Smooth muscle cell (in vitro differentiated cells): Measurements from ENCODE around the gene ACLY. TPM values are rescaled to one million over a fixed set of nuclear protein-coding genes. Genes with fewer than 3 reads are reported as not detected.

ENCODE experiments used
- DNase-seq: peaks from one replicate; lab custom pipeline; 2025; ENCODE audit not compliant: unreplicated experiment; lab: John Stamatoyannopoulos, UW
- H2AFZ ChIP-seq: fragments of 200-600 bp; sonication (generic); 2 replicates; pipeline ENCODE4 v1.6.0; 2016; ENCODE audit warnings: antibody characterized with exemption, low read depth, mild to moderate bottlenecking
- H3F3A ChIP-seq: fragments of 200-600 bp; sonication (generic); 2 replicates; pipeline ENCODE4 v1.6.0; 2017; ENCODE audit warnings: antibody characterized with exemption, low read depth
- H3K27ac ChIP-seq: fragments of 200-600 bp; sonication (generic); 2 replicates; pipeline ENCODE4 v1.5.1; 2016; ENCODE audit warnings: low read depth, mild to moderate bottlenecking
- H3K27me3 ChIP-seq: fragments of 200-600 bp; sonication (generic); 2 replicates; pipeline ENCODE4 v1.6.1; 2016; ENCODE audit warnings: low read depth, mild to moderate bottlenecking
- H3K36me3 ChIP-seq: fragments of 200-600 bp; sonication (generic); 2 replicates; pipeline ENCODE4 v1.5.1; 2016; ENCODE audit warnings: low read depth
- H3K4me1 ChIP-seq: fragments of 200-600 bp; sonication (generic); 2 replicates; pipeline ENCODE4 v1.5.1; 2016; ENCODE audit warnings: low read depth
- H3K4me2 ChIP-seq: fragments of 200-600 bp; sonication (generic); 2 replicates; pipeline ENCODE4 v1.6.0; 2016; ENCODE audit warnings: mild to moderate bottlenecking
- H3K4me3 ChIP-seq: fragments of 200-600 bp; sonication (generic); 2 replicates; pipeline ENCODE4 v1.5.1; 2016; ENCODE audit warnings: mild to moderate bottlenecking
- H3K79me2 ChIP-seq: fragments of 200-600 bp; sonication (generic); 2 replicates; pipeline ENCODE4 v1.6.0; 2016; ENCODE audit warnings: low read depth, mild to moderate bottlenecking
- H3K9ac ChIP-seq: fragments of 200-600 bp; sonication (generic); 2 replicates; pipeline ENCODE4 v1.6.0; 2016; ENCODE audit warnings: low read depth
- H3K9me3 ChIP-seq: fragments of 200-600 bp; sonication (generic); replicated peaks from 2 replicates; pipeline ENCODE4 v1.5.1; 2016; ENCODE audit warnings: low read depth
- H4K20me1 ChIP-seq: fragments of 200-600 bp; sonication (generic); 2 replicates; pipeline ENCODE4 v1.6.0; 2016; ENCODE audit warnings: low read depth
- WGBS: methylation state at CpG from one replicate; pipeline ENCODE4 v1.1.7; 2016; ENCODE audit warnings: low lambda C conversion rate; 5-methylcytosine and 5-hydroxymethylcytosine counted together
- polyA plus RNA-seq: library from polyadenylated mRNA; unstranded; fragments of >200 nt; fragmentation: Nextera tagmentation; extraction: Ambion mirVana; gene quantifications from 2 replicates; pipeline ENCODE4 v1.2.1, GENCODE V29; 2016
- total RNA-seq: library from RNA; depleted of rRNA; stranded (reverse); fragments of >200 nt; gene quantifications from 2 replicates; pipeline ENCODE4 v1.2.3, GENCODE V29; 2014
- TF ChIP-seq, protein P1 (sequence below): fragments of 200-600 bp; sonication (generic); IDR thresholded peaks from 2 replicates; pipeline ENCODE4 v1.5.1; 2017; ENCODE audit warnings: borderline replicate concordance, mild to moderate bottlenecking, antibody characterized with exemption; ENCODE audit not compliant: insufficient read depth, poor library complexity, severe bottlenecking

Gene ACLY
- total and polyA plus RNA-seq, 2 experiments from 2014 or later, result 172 to 188 TPM

DNA sequence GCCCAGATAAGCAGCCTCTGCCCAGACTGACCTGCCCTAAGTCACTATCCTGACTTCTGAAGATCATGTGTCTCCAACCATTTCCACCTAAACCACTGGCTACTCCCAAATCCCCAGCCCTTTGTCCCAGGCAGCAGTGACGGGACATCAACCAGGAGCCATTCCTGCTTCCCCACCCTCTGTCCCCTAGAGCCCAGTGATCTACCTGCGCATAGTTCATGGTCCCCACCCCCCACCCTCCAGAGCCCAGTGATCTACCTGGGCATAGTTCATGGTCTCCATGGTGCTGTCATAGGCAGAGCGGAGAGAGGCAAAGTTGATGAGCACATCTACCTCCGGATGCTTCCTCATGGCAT, 26.8 kb downstream of the ACLY start:
- Histone ChIP-seq H2AFZ (no peak overlapping the region), H3K27ac (no peak overlapping the region), H3K9ac (no peak overlapping the region), H3K4me3 (no peak overlapping the region), H3K4me1 (no peaks in the 10 kb centered on the region), H3K36me3 (peaks cover 8% of the 10 kb centered on the region), H3F3A (no peaks in the 10 kb centered on the region), H3K79me2 (peaks cover 9% of the 10 kb centered on the region), H3K9me3 (no peaks in the 10 kb centered on the region), H3K4me2 (no peak overlapping the region), H4K20me1 (peaks cover 93% of the 10 kb centered on the region), H3K27me3 (no peaks in the 10 kb centered on the region)
- TF ChIP-seq, protein P1, sequence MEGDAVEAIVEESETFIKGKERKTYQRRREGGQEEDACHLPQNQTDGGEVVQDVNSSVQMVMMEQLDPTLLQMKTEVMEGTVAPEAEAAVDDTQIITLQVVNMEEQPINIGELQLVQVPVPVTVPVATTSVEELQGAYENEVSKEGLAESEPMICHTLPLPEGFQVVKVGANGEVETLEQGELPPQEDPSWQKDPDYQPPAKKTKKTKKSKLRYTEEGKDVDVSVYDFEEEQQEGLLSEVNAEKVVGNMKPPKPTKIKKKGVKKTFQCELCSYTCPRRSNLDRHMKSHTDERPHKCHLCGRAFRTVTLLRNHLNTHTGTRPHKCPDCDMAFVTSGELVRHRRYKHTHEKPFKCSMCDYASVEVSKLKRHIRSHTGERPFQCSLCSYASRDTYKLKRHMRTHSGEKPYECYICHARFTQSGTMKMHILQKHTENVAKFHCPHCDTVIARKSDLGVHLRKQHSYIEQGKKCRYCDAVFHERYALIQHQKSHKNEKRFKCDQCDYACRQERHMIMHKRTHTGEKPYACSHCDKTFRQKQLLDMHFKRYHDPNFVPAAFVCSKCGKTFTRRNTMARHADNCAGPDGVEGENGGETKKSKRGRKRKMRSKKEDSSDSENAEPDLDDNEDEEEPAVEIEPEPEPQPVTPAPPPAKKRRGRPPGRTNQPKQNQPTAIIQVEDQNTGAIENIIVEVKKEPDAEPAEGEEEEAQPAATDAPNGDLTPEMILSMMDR, result no peak
- no peak for DNase-seq
- 97% methylated on average over 4 of the region's 4 CpGs for WGBS

DNA sequence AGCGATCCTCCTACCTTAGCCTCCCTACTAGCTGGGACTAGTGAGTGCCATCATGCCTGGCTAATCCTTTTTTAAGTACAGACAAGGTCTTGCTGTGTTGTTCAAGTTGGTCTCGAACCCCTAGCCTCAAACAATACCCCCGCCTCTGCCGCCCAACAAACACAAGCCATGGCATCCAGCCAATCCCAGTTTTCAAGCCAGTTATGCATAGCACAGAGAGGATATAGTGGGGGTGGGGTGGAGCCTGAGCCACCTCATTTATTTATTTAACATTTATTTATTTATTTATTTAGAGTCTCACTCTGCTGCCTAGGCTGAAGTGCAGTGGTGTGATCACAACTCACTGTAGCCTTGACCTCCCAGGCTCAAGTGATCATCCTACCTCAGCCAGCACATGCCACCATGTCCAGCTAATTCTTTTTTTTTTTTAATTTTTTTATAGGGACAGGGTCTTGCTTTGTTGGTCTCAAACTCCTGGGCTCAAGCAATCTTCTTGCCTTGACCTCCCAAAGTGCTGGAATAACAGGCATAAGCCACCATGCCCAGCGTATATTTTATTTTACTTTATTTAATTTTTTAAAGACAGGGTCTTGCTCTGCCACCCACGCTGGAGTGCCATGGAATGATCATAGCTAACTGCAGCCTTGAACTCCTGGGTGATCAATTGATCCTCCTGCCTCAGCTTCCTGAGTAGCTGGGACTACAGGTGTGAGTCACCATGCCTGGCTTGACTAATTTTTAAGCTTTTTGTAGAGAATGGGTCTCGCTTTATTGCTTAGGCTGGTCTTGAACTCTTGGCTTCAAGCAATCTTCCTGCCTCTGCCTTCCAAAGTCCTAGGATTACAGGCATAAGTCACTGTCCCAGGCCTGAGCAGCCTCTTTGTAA, 27.4 kb downstream of the ACLY start:
- WGBS, result 98% methylated on average over 7 of the region's 7 CpGs
- Histone ChIP-seq H3K36me3 (peaks cover 8% of the 10 kb centered on the region), H3K4me2 (no peak overlapping the region), H3F3A (no peaks in the 10 kb centered on the region), H4K20me1 (peaks cover 90% of the 10 kb centered on the region), H3K4me1 (no peaks in the 10 kb centered on the region), H3K4me3 (no peak overlapping the region), H3K27ac (no peak overlapping the region), H3K27me3 (no peaks in the 10 kb centered on the region), H3K9me3 (no peaks in the 10 kb centered on the region), H3K79me2 (peaks cover 11% of the 10 kb centered on the region), H3K9ac (no peak overlapping the region), H2AFZ (no peak overlapping the region)
- DNase-seq, result no peak
- TF ChIP-seq, protein P1, result no peak

DNA sequence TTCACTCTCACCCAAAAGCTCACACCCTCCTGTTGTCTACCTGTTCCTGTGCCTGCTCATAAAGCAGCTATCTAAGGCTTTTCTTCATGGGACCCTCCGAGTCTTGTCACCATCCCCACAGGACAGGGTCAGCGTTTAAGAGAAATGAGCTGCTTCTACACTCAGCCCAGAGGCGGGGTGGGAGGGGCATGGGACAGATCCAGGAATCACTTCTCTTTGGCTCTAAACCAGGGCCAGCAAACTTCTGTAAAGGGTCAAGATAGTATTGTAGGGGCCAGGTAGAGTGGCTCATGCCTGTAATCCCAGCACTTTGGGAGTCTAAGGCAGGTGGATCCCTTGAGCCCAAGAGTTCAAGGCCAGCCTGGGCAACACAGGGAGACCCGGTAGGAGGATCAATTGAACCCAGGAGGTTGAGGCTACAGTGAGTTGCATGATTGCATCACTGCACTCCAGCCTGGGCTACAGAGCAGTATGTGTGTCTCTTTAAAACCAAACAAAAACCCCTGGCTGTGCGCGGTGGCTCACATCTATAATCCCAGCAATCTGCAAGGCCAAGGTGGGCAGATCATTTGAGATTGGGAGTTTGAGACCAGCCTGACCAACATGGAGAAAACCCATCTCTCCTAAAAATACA, 30.3 kb downstream of the ACLY start:
- H3K36me3 ChIP-seq, result peaks cover 25% of the 10 kb centered on the region
- DNase-seq, result no peak
- no peaks in the 10 kb centered on the region for H3K27me3 ChIP-seq
- no peak overlapping the region for H2AFZ ChIP-seq
- H4K20me1 ChIP-seq, result peaks cover 86% of the 10 kb centered on the region
- H3K4me1 ChIP-seq, result no peaks in the 10 kb centered on the region
- no peaks in the 10 kb centered on the region for H3F3A ChIP-seq
- WGBS, result 96% methylated on average over 6 of the region's 6 CpGs
- TF ChIP-seq, protein P1, result no peak
- H3K79me2 ChIP-seq, result peaks cover 17% of the 10 kb centered on the region
- no peaks in the 10 kb centered on the region for H3K9me3 ChIP-seq
- no peak overlapping the region for H3K27ac ChIP-seq
- no peak overlapping the region for H3K4me2 ChIP-seq
- no peak overlapping the region for H3K9ac ChIP-seq
- no peak overlapping the region for H3K4me3 ChIP-seq
